Glutamatergic neuron (in vitro differentiated cells): ENCODE results near the gene HIPK4. TPM values are rescaled to one million over a fixed set of nuclear protein-coding genes. Genes with fewer than 3 reads are reported as not detected.

Experiments used
- DNase-seq: peaks from one replicate; pipeline ENCODE4 v3.0.0; 2022
- H3K27ac Mint-ChIP-seq: one replicate; pipeline ENCODE4 v1.8.0; 2020; ENCODE audit warnings: mild to moderate bottlenecking, mixed read lengths, inconsistent platforms; ENCODE audit not compliant: unreplicated experiment
- H3K27me3 Mint-ChIP-seq: one replicate; pipeline ENCODE4 v1.8.0; 2020; ENCODE audit warnings: mild to moderate bottlenecking, moderate library complexity, mixed read lengths, inconsistent platforms; ENCODE audit not compliant: unreplicated experiment
- H3K36me3 Mint-ChIP-seq: one replicate; pipeline ENCODE4 v1.8.0; 2020; ENCODE audit warnings: mild to moderate bottlenecking, mixed read lengths, inconsistent platforms; ENCODE audit not compliant: unreplicated experiment
- H3K4me1 Mint-ChIP-seq: one replicate; pipeline ENCODE4 v1.8.0; 2020; ENCODE audit warnings: mild to moderate bottlenecking, low read depth, mixed read lengths, inconsistent platforms; ENCODE audit not compliant: unreplicated experiment
- H3K4me3 Mint-ChIP-seq: one replicate; pipeline ENCODE4 v1.8.0; 2020; ENCODE audit warnings: mild to moderate bottlenecking, mixed read lengths, inconsistent platforms; ENCODE audit not compliant: unreplicated experiment
- H3K9me3 Mint-ChIP-seq: one replicate; pipeline ENCODE4 v1.8.0; 2020; ENCODE audit warnings: mild to moderate bottlenecking, moderate library complexity, mixed read lengths, inconsistent platforms; ENCODE audit not compliant: unreplicated experiment
- CTCF ChIP-seq: fragments of 200-600 bp; sonication (generic); IDR thresholded peaks from one replicate; pipeline ENCODE4 v1.5.0; 2021; ENCODE audit not compliant: partially characterized antibody, unreplicated experiment
- total RNA-seq: library from RNA; stranded (reverse); fragmentation: NEBNext Ultra II Directional; extraction: Animal tissue kit (Norgen Biotek cat#: 25700); gene quantifications from one replicate; pipeline ENCODE4 v1.2.1, GENCODE V29; 2021; ENCODE audit not compliant: unreplicated experiment

Gene HIPK4
- total RNA-seq, 1 donor from 2014 or later, result not detected

- TF ChIP-seq CTCF, result no peak
- H3K36me3 Mint-ChIP-seq, result peaks cover 5% of the 10 kb centered on the region
Measured at GRCh38 chr19:40358773-40359172, 31.2 kb downstream of the HIPK4 start.

GRCh38 chr19:40357640-40358039 lies 32.3 kb downstream of the HIPK4 start:
- peaks cover 14% of the 10 kb centered on the region for H3K4me1 Mint-ChIP-seq
- TF ChIP-seq CTCF, result no peak
- no peak overlapping the region for H3K4me3 Mint-ChIP-seq
- peaks cover 2% of the 10 kb centered on the region for H3K27me3 Mint-ChIP-seq
- DNase-seq, result no peak
- H3K9me3 Mint-ChIP-seq, result peaks cover 6% of the 10 kb centered on the region
- peaks cover 5% of the 10 kb centered on the region for H3K36me3 Mint-ChIP-seq
- no peak overlapping the region for H3K27ac Mint-ChIP-seq

More at GRCh38 chr19:40358773-40359172, 31.2 kb downstream of the HIPK4 start:
- H3K27me3 Mint-ChIP-seq, result peaks cover 2% of the 10 kb centered on the region
- H3K4me3 Mint-ChIP-seq, result no peak overlapping the region
- no peak for DNase-seq
- H3K27ac Mint-ChIP-seq, result no peak overlapping the region
- H3K4me1 Mint-ChIP-seq, result peaks cover 14% of the 10 kb centered on the region
- peaks cover 6% of the 10 kb centered on the region for H3K9me3 Mint-ChIP-seq

GRCh38 chr19:40356681-40357595 lies 33.0 kb downstream of the HIPK4 start:
- Mint-ChIP-seq H3K4me3 (no peak overlapping the region), H3K27me3 (peaks cover 2% of the 10 kb centered on the region), H3K36me3 (peaks cover 5% of the 10 kb centered on the region), H3K27ac (no peak overlapping the region), H3K9me3 (peaks cover 8% of the 10 kb centered on the region), H3K4me1 (peaks cover 10% of the 10 kb centered on the region)
- DNase-seq, result no peak
- no peak for TF ChIP-seq CTCF

GRCh38 chr19:40355975-40356680 lies 33.9 kb downstream of the HIPK4 start:
- Mint-ChIP-seq H3K9me3 (peaks cover 12% of the 10 kb centered on the region), H3K27me3 (peaks cover 2% of the 10 kb centered on the region), H3K36me3 (peaks cover 5% of the 10 kb centered on the region), H3K4me3 (peak overlapping the region; percentile 66), H3K4me1 (peaks cover 10% of the 10 kb centered on the region), H3K27ac (peak overlapping the region; percentile 62)
- no peak for TF ChIP-seq CTCF
- DNase-seq, result no peak

GRCh38 chr19:40348961-40349507 lies 40.9 kb downstream of the HIPK4 start:
- DNase-seq, result no peak
- Mint-ChIP-seq H3K27ac (peak overlapping the region; percentile 100), H3K4me1 (peaks cover 6% of the 10 kb centered on the region), H3K36me3 (peaks cover 5% of the 10 kb centered on the region), H3K9me3 (peaks cover 14% of the 10 kb centered on the region), H3K27me3 (peaks cover 5% of the 10 kb centered on the region), H3K4me3 (peak overlapping the region; percentile 100)
- no peak for TF ChIP-seq CTCF
